ENCODE results near the gene SRSF6.
"Not testable (repeated sequence)": the region's sequence is repeated elsewhere in the genome, so short reads cannot be mapped to it uniquely, and the experiment has no call there.

SRSF6 gene

GRCh38 chr20:43490038-43490437 is 32.3 kb downstream of the SRSF6 start:
- no peak for DNase-seq

GRCh38 chr20:43492101-43492500 is 34.4 kb downstream of the SRSF6 start:
- DNase-seq = peak in 1 of 5 donors; percentile 64

GRCh38 chr20:43495388-43495787 is 37.7 kb downstream of the SRSF6 start:
- no peak for DNase-seq

- DNase-seq = not testable (repeated sequence)
Measured at GRCh38 chr20:43502021-43502420, 44.3 kb downstream of the SRSF6 start.

GRCh38 chr20:43506238-43506637 is 48.5 kb downstream of the SRSF6 start:
- no peak for DNase-seq

- no peak for DNase-seq
Measured at GRCh38 chr20:43507150-43508080, 49.7 kb downstream of the SRSF6 start, which contains the start of gene L3MBTL1. TSS of gene L3MBTL1 (plus strand) at chr20:43507697. CDS start at chr20:43513504, 5,807 bp downstream.

- DNase-seq = no peak
Measured at GRCh38 chr20:43508106-43508505, 50.4 kb downstream of the SRSF6 start.

- DNase-seq = no peak
Measured at GRCh38 chr20:43508604-43509040, 50.9 kb downstream of the SRSF6 start.

- no peak for DNase-seq
Measured at GRCh38 chr20:43511879-43512278, 54.2 kb downstream of the SRSF6 start.

GRCh38 chr20:43513372-43513930 is 55.8 kb downstream of the SRSF6 start:
- no peak for DNase-seq
